RWPE1 (cell line): ENCODE measurements around the gene TUBA1B.
A peak's percentile ranks its signal among the peaks of the same experiment; 100 is the strongest.
"Not testable (repeated sequence)": the region's sequence is repeated elsewhere in the genome, so short reads cannot be mapped to it uniquely, and the experiment has no call there.

ENCODE experiments used
- CTCF ChIA-PET: fragments of 350-600 bp; sonication (Branson Sonifier 250); formaldehyde crosslinking; extraction: SDS; loops from one replicate; lab custom pipeline; 2021; lab: Yijun Ruan, JAX
- POLR2A ChIA-PET: fragments of 400-600 bp; formaldehyde crosslinking; extraction: SDS; loops from one replicate; lab custom pipeline; 2020; ENCODE audit warnings: antibody characterized with exemption; ENCODE audit not compliant: low non-redundant PET; lab: Yijun Ruan, JAX
- DNase-seq: peaks from one replicate; pipeline ENCODE4 v3.0.0; 2012; ENCODE audit warnings: low spot score
- H3K27ac ChIP-seq: fragments of 450-650 bp; 2 replicates; pipeline ENCODE4 v1.5.1; 2017
- CTCF ChIP-seq: fragments of 450-650 bp; conservative IDR thresholded peaks from 2 replicates; pipeline ENCODE4 v1.5.1; 2017; ENCODE audit warnings: low read depth, mild to moderate bottlenecking

Gene TUBA1B

GRCh38 chr12:49129332-49130150 lies 1.7 kb downstream of the TUBA1B start:
- ChIA-PET POLR2A (interaction anchor here (1.2 kb wide), 1 partner anchor 163 kb away, joined by 3 read pairs; no protein-coding TSS in a partner anchor), CTCF (interaction anchor here (0.6 to 1.8 kb wide), 14 partner anchors 9 to 1879 kb away, joined by 3 to 21 read pairs (median 3); no protein-coding TSS in a partner anchor)
- no peak for DNase-seq
- H3K27ac ChIP-seq, result peak overlapping the region; percentile 99
- no peak for TF ChIP-seq CTCF

GRCh38 chr12:49127971-49128370 lies 3.2 kb downstream of the TUBA1B start:
- CTCF ChIA-PET, result interaction anchor here (0.8 to 1.0 kb wide), 2 partner anchors 39 to 43 kb away, joined by 3 read pairs; no protein-coding TSS in a partner anchor
- H3K27ac ChIP-seq, result peak overlapping the region; percentile 51
- DNase-seq, POLR2A ChIA-PET: not testable (repeated sequence)

GRCh38 chr12:49126852-49127763 lies 4.1 kb downstream of the TUBA1B start:
- TF ChIP-seq CTCF, result no peak
- ChIA-PET POLR2A (no interaction called here), CTCF (interaction anchor here (0.7 to 1.0 kb wide), 3 partner anchors 38 to 350 kb away, joined by 3 to 4 read pairs (median 3); no protein-coding TSS in a partner anchor)
- H3K27ac ChIP-seq, result peak overlapping the region; percentile 62
- DNase-seq, result no peak

GRCh38 chr12:49121047-49121696 lies 10.0 kb downstream of the TUBA1B start:
- ChIA-PET POLR2A (no interaction called here), CTCF (interaction anchor here (0.6 to 2.0 kb wide), 12 partner anchors 9 to 493 kb away, joined by 3 to 19 read pairs (median 3); partner anchors contain the start of gene TUBA1B)
- DNase-seq, result peak; percentile 62
- peak; percentile 66 for TF ChIP-seq CTCF
- H3K27ac ChIP-seq, result no peak overlapping the region

GRCh38 chr12:49111206-49111605 lies 20.0 kb downstream of the TUBA1B start:
- no peak for DNase-seq
- no peak for TF ChIP-seq CTCF
- peak overlapping the region; percentile 87 for H3K27ac ChIP-seq
- ChIA-PET POLR2A (no interaction called here), CTCF (interaction anchor here (0.6 to 3.9 kb wide), 7 partner anchors 13 to 187 kb away, joined by 3 to 26 read pairs (median 6); partner anchors contain the start of gene TUBA1B)

- ChIA-PET CTCF (interaction anchor here (0.6 to 3.9 kb wide), 8 partner anchors 12 to 188 kb away, joined by 3 to 26 read pairs (median 5); partner anchors contain the start of gene TUBA1B), POLR2A (no interaction called here)
- TF ChIP-seq CTCF, result peak; percentile 47; the same call in 1 of the 2 replicates
- H3K27ac ChIP-seq, result peak within 1 kb of the TSS; percentile 87
- peak; percentile 100 for DNase-seq
Measured at GRCh38 chr12:49110464-49111155, 20.6 kb downstream of the TUBA1B start, which contains the start of gene LMBR1L. LMBR1L (minus strand) TSS chr12:49110847; CDS start chr12:49110555, 292 bp downstream.
